Liver (tissue), 9 donors: Measurements from ENCODE around the gene TAS2R42. TPM values are rescaled to one million over a fixed set of nuclear protein-coding genes. Genes with fewer than 3 reads are reported as not detected.

Experiments
- DNase-seq: peaks from one replicate; pipeline ENCODE4 v3.0.0-alpha.2; 2017; ENCODE audit warnings: low spot score
- H3K27ac ChIP-seq, 2 donors: one replicate each; pipeline ENCODE4 v1.7.0; 2013; ENCODE audit warnings: inconsistent platforms in 2 of 2, low read length in 2 of 2, control low read depth in 1 of 2, low read depth in 1 of 2, mild to moderate bottlenecking in 1 of 2
- H3K27me3 ChIP-seq, 4 donors: one replicate each; pipeline versions ENCODE4 v1.6.1 to v1.7.0; 2013; ENCODE audit warnings: low read length in 3 of 4, inconsistent platforms in 1 of 4, mild to moderate bottlenecking in 1 of 4, moderate library complexity in 1 of 4; ENCODE audit not compliant: control insufficient read depth in 4 of 4, insufficient read depth in 4 of 4
- H3K36me3 ChIP-seq, 4 donors: one replicate each; pipeline versions ENCODE4 v1.6.1 to v1.7.0; 2013; ENCODE audit warnings: low read length in 3 of 4, mild to moderate bottlenecking in 3 of 4, low read depth in 1 of 4, moderate library complexity in 1 of 4; ENCODE audit not compliant: control insufficient read depth in 4 of 4, insufficient read depth in 3 of 4
- H3K4me1 ChIP-seq, 4 donors: one replicate each; pipeline versions ENCODE4 v1.6.1 to v1.7.0; 2013; ENCODE audit warnings: low read length in 3 of 4, mild to moderate bottlenecking in 3 of 4, moderate library complexity in 1 of 4; ENCODE audit not compliant: control insufficient read depth in 4 of 4, insufficient read depth in 4 of 4
- H3K4me3 ChIP-seq, 3 donors: one replicate each; pipeline versions ENCODE4 v1.6.1 to v1.7.0; 2013; ENCODE audit warnings: low read length in 3 of 3, control low read depth in 1 of 3, low read depth in 1 of 3, mild to moderate bottlenecking in 1 of 3
- H3K9ac ChIP-seq, 2 donors: one replicate each; pipeline ENCODE4 v1.7.0; 2013; ENCODE audit warnings: low read length in 2 of 2, mild to moderate bottlenecking in 2 of 2, moderate library complexity in 2 of 2, control low read depth in 1 of 2, low read depth in 1 of 2
- H3K9me3 ChIP-seq, 4 donors: one replicate each; pipeline versions ENCODE4 v1.6.1 to v1.7.0; 2013; ENCODE audit warnings: low read length in 3 of 4; ENCODE audit not compliant: control insufficient read depth in 4 of 4
- ATF3 ChIP-seq: IDR thresholded peaks from 2 replicates; pipeline ENCODE4 v1.6.1; 2016; ENCODE audit warnings: antibody characterized with exemption
- FOXA2 ChIP-seq: IDR thresholded peaks from 2 replicates; pipeline ENCODE4 v1.6.1; 2016; ENCODE audit warnings: antibody characterized with exemption
- HNF4A ChIP-seq, 2 donors: conservative IDR thresholded peaks; 2 replicates each; pipeline ENCODE4 v1.6.1; 2016; ENCODE audit warnings: antibody characterized with exemption in 2 of 2, mild to moderate bottlenecking in 2 of 2
- JUND ChIP-seq, 2 donors: IDR thresholded peaks; 2 replicates each; pipeline ENCODE4 v1.6.1; 2016; ENCODE audit warnings: antibody characterized with exemption in 2 of 2
- REST ChIP-seq: IDR thresholded peaks from 2 replicates; pipeline ENCODE4 v1.6.1; 2016; ENCODE audit warnings: antibody characterized with exemption, mild to moderate bottlenecking
- SP1 ChIP-seq: IDR thresholded peaks from 2 replicates; pipeline ENCODE4 v1.6.1; 2018; ENCODE audit warnings: antibody characterized with exemption, mild to moderate bottlenecking
- WGBS: extraction: QIAGEN DNeasy Blood & Tissue Kit; methylation state at CpG from one replicate; pipeline ENCODE4 v1.1.7; 2013; 5-methylcytosine and 5-hydroxymethylcytosine counted together
- polyA plus RNA-seq, 2 donors: library from polyadenylated mRNA; stranded (reverse) in 1 of 2; unstranded in 1 of 2; fragments of 200-250 nt in 1 of 2; fragments of >200 nt in 1 of 2; fragmentation: Nextera tagmentation in 1 of 2; extraction: Ambion mirVana in 1 of 2; gene quantifications; one replicate each; pipeline versions ENCODE4 v1.2.1 to v1.2.3, GENCODE V29; 2013 to 2015
- total RNA-seq, 2 donors: library from RNA; depleted of rRNA; stranded (reverse); fragments of >200 nt; gene quantifications; one replicate each; pipeline ENCODE4 v1.2.3, GENCODE V29; 2014
- donor health status: healthy.
- donor health status: healthy.
- donor health status: healthy.
- donor health status: healthy.
- donor health status: healthy.

Gene TAS2R42
- total and polyA plus RNA-seq, 4 donors = not detected

GRCh38 chr12:11178250-11178649 is 8.5 kb downstream of the TAS2R42 start:
- TF ChIP-seq SP1 (no peak), ATF3 (no peak), JUND (IDR thresholded peaks at IDR 0.05) (no peak)
- no peaks in the 10 kb centered on the region for H3K27me3 ChIP-seq
- peaks cover 0 to 2% (median 0%) of the 10 kb centered on the region in 4 donors for H3K36me3 ChIP-seq
- no peaks in the 10 kb centered on the region for H3K9me3 ChIP-seq
- no peak for DNase-seq
- peaks cover 0 to 13% (median under 1%) of the 10 kb centered on the region in 4 donors for H3K4me1 ChIP-seq
- H3K4me3 ChIP-seq = no peak overlapping the region
- WGBS = 97% methylated on average over 1 of the region's 1 CpG
- no peak overlapping the region for H3K27ac ChIP-seq
- H3K9ac ChIP-seq = no peak overlapping the region

- DNase-seq = no peak
- Histone ChIP-seq H3K4me3 (no peak overlapping the region), H3K9ac (no peak overlapping the region), H3K9me3 (no peaks in the 10 kb centered on the region), H3K27me3 (no peaks in the 10 kb centered on the region), H3K27ac (no peak overlapping the region), H3K36me3 (peaks cover 0 to 2% (median 0%) of the 10 kb centered on the region in 4 donors), H3K4me1 (peaks cover 6 to 24% (median 13%) of the 10 kb centered on the region in 4 donors)
- WGBS = 96% methylated on average over 2 of the region's 2 CpGs
- no peak for TF ChIP-seq FOXA2
These were observed 12.7 kb downstream of the TAS2R42 start for GRCh38 chr12:11174022-11174421.

- TF ChIP-seq JUND (IDR thresholded peaks at IDR 0.05) (peak in 1 of 2 donors; percentile 8), REST (no peak), HNF4A (conservative IDR thresholded peaks at IDR 0.05) (no peak)
- H3K4me1 ChIP-seq = peaks cover 6 to 26% (median 15%) of the 10 kb centered on the region in 4 donors
These were observed 14.6 kb downstream of the TAS2R42 start for GRCh38 chr12:11171969-11172675.

More at GRCh38 chr12:11171969-11172675, 14.6 kb downstream of the TAS2R42 start:
- peak overlapping the region; percentile 71 to 98 (median 72) for H3K4me3 ChIP-seq
- 5% methylated on average over 10 of the region's 10 CpGs for WGBS
- DNase-seq = no peak
- H3K9me3 ChIP-seq = no peaks in the 10 kb centered on the region
- peak overlapping the region; percentile 68 to 94 for H3K9ac ChIP-seq
- peak overlapping the region; percentile 82 to 92 for H3K27ac ChIP-seq
- H3K36me3 ChIP-seq = no peaks in the 10 kb centered on the region
- no peaks in the 10 kb centered on the region for H3K27me3 ChIP-seq
